ENCODE data around the gene HEBP2.

HEBP2 gene

DNA sequence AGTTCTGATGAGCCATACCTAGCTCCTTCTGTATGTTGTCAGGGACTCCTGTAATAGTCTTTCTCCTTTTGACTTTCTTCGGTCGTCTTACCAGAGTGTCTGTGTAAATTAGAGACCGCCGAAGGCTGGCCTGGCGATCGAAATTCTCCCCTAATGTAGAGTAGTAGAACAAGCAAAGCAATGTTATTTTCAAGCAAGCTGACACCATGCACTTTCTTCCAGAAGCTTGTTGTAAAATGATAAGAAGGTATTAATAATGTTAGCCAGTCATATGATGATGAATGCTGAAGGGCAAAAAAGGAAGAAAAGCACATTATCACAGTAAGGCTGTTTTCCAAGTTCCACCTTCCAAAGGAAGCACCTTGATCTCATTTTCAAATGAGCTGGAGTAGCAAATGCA lies 37.9 kb downstream of the HEBP2 start:
- Histone ChIP-seq H3K4me1 (ENCODE audit: insufficient read depth, insufficient read length) (no peaks in the 10 kb centered on the region), H3K9ac (ENCODE audit: insufficient read length, low read depth) (no peak overlapping the region), H3K27me3 (ENCODE audit: insufficient read depth, insufficient read length) (no peaks in the 10 kb centered on the region), H3K36me3 (ENCODE audit: insufficient read depth, insufficient read length, low read length) (peaks cover 26% of the 10 kb centered on the region), H3K4me3 (ENCODE audit: insufficient read length, low read depth) (no peak overlapping the region), H3K9me3 (ENCODE audit: insufficient read depth, low read length) (no peaks in the 10 kb centered on the region)
- TF ChIP-seq ZNF274 (IDR thresholded peaks at IDR 0.05; ENCODE audit: low read depth, low read length) (no peak), SUZ12 (IDR thresholded peaks at IDR 0.05; ENCODE audit: extremely low read depth, insufficient read depth, insufficient read length) (no peak)
- no peak for DNase-seq (ENCODE audit: low read depth, low spot score)

DNA sequence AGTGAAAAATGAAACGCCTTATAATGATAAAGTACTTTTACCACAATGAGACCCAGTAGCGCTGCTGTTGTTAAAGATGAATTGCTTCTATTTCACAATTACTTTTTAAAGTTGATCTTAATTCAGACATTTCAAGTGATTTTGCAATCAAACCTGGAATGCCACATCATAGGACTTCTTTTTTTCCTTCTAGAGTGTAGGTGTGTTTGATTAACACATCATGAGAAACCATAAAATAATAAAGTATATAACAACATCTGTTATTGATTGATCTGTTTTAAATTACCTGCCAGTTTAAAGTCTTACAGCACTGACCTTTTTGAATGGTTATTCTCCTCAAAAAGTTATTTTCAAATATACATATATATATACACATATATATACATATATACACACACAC lies 38.6 kb downstream of the HEBP2 start:
- Histone ChIP-seq H3K9me3 (ENCODE audit: insufficient read depth, low read length) (no peaks in the 10 kb centered on the region), H3K9ac (ENCODE audit: insufficient read length, low read depth) (no peak overlapping the region), H3K27me3 (ENCODE audit: insufficient read depth, insufficient read length) (no peaks in the 10 kb centered on the region), H3K4me1 (ENCODE audit: insufficient read depth, insufficient read length) (no peaks in the 10 kb centered on the region), H3K4me3 (ENCODE audit: insufficient read length, low read depth) (no peak overlapping the region), H3K36me3 (ENCODE audit: insufficient read depth, insufficient read length, low read length) (peaks cover 27% of the 10 kb centered on the region)
- no peak for TF ChIP-seq YY1 (IDR thresholded peaks at IDR 0.05; ENCODE audit: insufficient read depth, insufficient read length)
- TF ChIP-seq SUZ12 (IDR thresholded peaks at IDR 0.05; ENCODE audit: extremely low read depth, insufficient read depth, insufficient read length): no peak
- no peak for DNase-seq (ENCODE audit: low read depth, low spot score)

- TF ChIP-seq YY1 (IDR thresholded peaks at IDR 0.05; ENCODE audit: insufficient read depth, insufficient read length) (no peak), ZNF274 (IDR thresholded peaks at IDR 0.05; ENCODE audit: low read depth, low read length) (no peak), SUZ12 (IDR thresholded peaks at IDR 0.05; ENCODE audit: extremely low read depth, insufficient read depth, insufficient read length) (no peak)
- Histone ChIP-seq H3K4me1 (ENCODE audit: insufficient read depth, insufficient read length) (no peaks in the 10 kb centered on the region), H3K27me3 (ENCODE audit: insufficient read depth, insufficient read length) (no peaks in the 10 kb centered on the region), H3K4me3 (ENCODE audit: insufficient read length, low read depth) (no peak overlapping the region), H3K9ac (ENCODE audit: insufficient read length, low read depth) (no peak overlapping the region), H3K36me3 (ENCODE audit: insufficient read depth, insufficient read length, low read length) (peaks cover 27% of the 10 kb centered on the region), H3K9me3 (ENCODE audit: insufficient read depth, low read length) (no peaks in the 10 kb centered on the region)
- DNase-seq (ENCODE audit: low read depth, low spot score): no peak
Observed at GRCh38 chr6:138443979-138444378, 40.0 kb downstream of the HEBP2 start.

- H3K4me3 ChIP-seq (ENCODE audit: insufficient read length, low read depth): no peak overlapping the region
- TF ChIP-seq ZNF274 (IDR thresholded peaks at IDR 0.05; ENCODE audit: low read depth, low read length) (no peak), SUZ12 (IDR thresholded peaks at IDR 0.05; ENCODE audit: extremely low read depth, insufficient read depth, insufficient read length) (no peak), YY1 (IDR thresholded peaks at IDR 0.05; ENCODE audit: insufficient read depth, insufficient read length) (no peak)
- peaks cover 17% of the 10 kb centered on the region for H3K36me3 ChIP-seq (ENCODE audit: insufficient read depth, insufficient read length, low read length)
- H3K9me3 ChIP-seq (ENCODE audit: insufficient read depth, low read length): no peaks in the 10 kb centered on the region
- no peak for DNase-seq (ENCODE audit: low read depth, low spot score)
- no peaks in the 10 kb centered on the region for H3K27me3 ChIP-seq (ENCODE audit: insufficient read depth, insufficient read length)
- H3K4me1 ChIP-seq (ENCODE audit: insufficient read depth, insufficient read length): no peaks in the 10 kb centered on the region
- H3K9ac ChIP-seq (ENCODE audit: insufficient read length, low read depth): no peak overlapping the region
Observed at GRCh38 chr6:138446821-138447220, 42.8 kb downstream of the HEBP2 start.

GRCh38 chr6:138450445-138450844 lies 46.4 kb downstream of the HEBP2 start:
- no peaks in the 10 kb centered on the region for H3K27me3 ChIP-seq (ENCODE audit: insufficient read depth, insufficient read length)
- H3K36me3 ChIP-seq (ENCODE audit: insufficient read depth, insufficient read length, low read length): peaks cover 13% of the 10 kb centered on the region
- H3K4me1 ChIP-seq (ENCODE audit: insufficient read depth, insufficient read length): no peaks in the 10 kb centered on the region
- H3K9ac ChIP-seq (ENCODE audit: insufficient read length, low read depth): no peak overlapping the region
- H3K9me3 ChIP-seq (ENCODE audit: insufficient read depth, low read length): no peaks in the 10 kb centered on the region
- no peak for DNase-seq (ENCODE audit: low read depth, low spot score)
- H3K4me3 ChIP-seq (ENCODE audit: insufficient read length, low read depth): no peak overlapping the region
- TF ChIP-seq SUZ12 (IDR thresholded peaks at IDR 0.05; ENCODE audit: extremely low read depth, insufficient read depth, insufficient read length) (no peak), YY1 (IDR thresholded peaks at IDR 0.05; ENCODE audit: insufficient read depth, insufficient read length) (no peak), ZNF274 (IDR thresholded peaks at IDR 0.05; ENCODE audit: low read depth, low read length) (no peak)

GRCh38 chr6:138451043-138451442 lies 47.0 kb downstream of the HEBP2 start:
- H3K36me3 ChIP-seq (ENCODE audit: insufficient read depth, insufficient read length, low read length): peaks cover 14% of the 10 kb centered on the region
- no peak for DNase-seq (ENCODE audit: low read depth, low spot score)
- H3K4me1 ChIP-seq (ENCODE audit: insufficient read depth, insufficient read length): no peaks in the 10 kb centered on the region
- H3K9ac ChIP-seq (ENCODE audit: insufficient read length, low read depth): no peak overlapping the region
- no peak overlapping the region for H3K4me3 ChIP-seq (ENCODE audit: insufficient read length, low read depth)
- no peaks in the 10 kb centered on the region for H3K27me3 ChIP-seq (ENCODE audit: insufficient read depth, insufficient read length)
- no peaks in the 10 kb centered on the region for H3K9me3 ChIP-seq (ENCODE audit: insufficient read depth, low read length)
- no peak for TF ChIP-seq ZNF274 (IDR thresholded peaks at IDR 0.05; ENCODE audit: low read depth, low read length)
- TF ChIP-seq YY1 (IDR thresholded peaks at IDR 0.05; ENCODE audit: insufficient read depth, insufficient read length): no peak
- TF ChIP-seq SUZ12 (IDR thresholded peaks at IDR 0.05; ENCODE audit: extremely low read depth, insufficient read depth, insufficient read length): no peak

- Histone ChIP-seq H3K27me3 (ENCODE audit: insufficient read depth, insufficient read length) (no peaks in the 10 kb centered on the region), H3K9me3 (ENCODE audit: insufficient read depth, low read length) (no peaks in the 10 kb centered on the region), H3K9ac (ENCODE audit: insufficient read length, low read depth) (no peak overlapping the region), H3K4me1 (ENCODE audit: insufficient read depth, insufficient read length) (no peaks in the 10 kb centered on the region), H3K36me3 (ENCODE audit: insufficient read depth, insufficient read length, low read length) (peaks cover 8% of the 10 kb centered on the region), H3K4me3 (ENCODE audit: insufficient read length, low read depth) (no peak overlapping the region)
- DNase-seq (ENCODE audit: low read depth, low spot score): no peak
- TF ChIP-seq SUZ12 (IDR thresholded peaks at IDR 0.05; ENCODE audit: extremely low read depth, insufficient read depth, insufficient read length) (no peak), YY1 (IDR thresholded peaks at IDR 0.05; ENCODE audit: insufficient read depth, insufficient read length) (no peak)
Observed at GRCh38 chr6:138454981-138455706, 51.1 kb downstream of the HEBP2 start.
